Erythroblast (primary cell): ENCODE measurements around the gene RB1.

Experiments
- GATA1 ChIP-seq: IDR thresholded peaks from 2 replicates; pipeline ENCODE4 v1.6.1; 2011; ENCODE audit warnings: low read depth, mild to moderate bottlenecking, control low read depth, low read length, moderate library complexity
- POLR2A ChIP-seq: IDR thresholded peaks from 2 replicates; pipeline ENCODE4 v1.6.1; 2011; ENCODE audit warnings: mild to moderate bottlenecking, low read length

DNA sequence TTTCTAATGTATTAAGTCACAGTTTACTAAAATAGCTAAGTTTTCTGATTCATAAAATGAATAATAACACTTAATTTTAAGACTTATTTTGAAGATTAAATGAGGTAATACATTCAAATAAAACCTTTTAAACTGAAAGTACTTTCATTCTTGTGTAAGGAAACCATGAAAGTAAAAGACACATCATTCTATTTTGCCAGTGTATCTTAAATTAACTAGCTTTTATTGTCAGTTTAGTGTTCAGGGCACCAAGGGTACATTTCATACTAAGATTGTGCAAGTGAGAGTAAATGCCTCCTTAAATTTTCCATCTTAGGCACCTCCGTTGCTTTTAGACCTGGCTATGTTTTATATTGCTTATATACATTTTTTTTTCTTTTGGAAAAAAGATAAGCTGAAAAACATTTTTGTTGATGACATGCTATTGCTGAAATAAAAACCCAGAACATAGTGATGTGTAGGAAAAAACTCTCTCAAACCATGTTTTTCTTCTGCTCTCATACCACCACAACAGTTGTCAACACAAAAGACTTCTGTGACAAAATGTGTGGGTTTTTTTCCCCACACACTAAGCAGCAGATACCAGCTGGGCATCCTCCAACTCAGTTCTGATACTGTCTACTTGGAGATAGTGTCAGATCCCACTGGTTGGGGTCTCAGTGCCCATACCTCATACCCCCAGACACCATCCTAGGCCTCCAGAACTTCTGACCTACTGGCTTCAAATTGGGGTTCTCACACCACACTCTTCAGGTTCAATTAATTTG, 140.1 kb downstream of the RB1 start:
- TF ChIP-seq POLR2A (no peak), GATA1 (no peak)
